NCI-H1048 (cell line): ENCODE data around the gene GPSM1.
"Not testable (repeated sequence)": the region's sequence is repeated elsewhere in the genome, so short reads cannot be mapped to it uniquely, and the experiment has no call there.

Source experiments
- DNase-seq: peaks from one replicate; lab custom pipeline; 2025; lab: John Stamatoyannopoulos, UW

Gene GPSM1

GRCh38 chr9:136345281-136346156, 18.2 kb downstream of the GPSM1 start:
- DNase-seq: no peak

GRCh38 chr9:136346157-136346481, 18.8 kb downstream of the GPSM1 start:
- DNase-seq: no peak

- DNase-seq: no peak
Observed at GRCh38 chr9:136346927-136347465, 19.7 kb downstream of the GPSM1 start.

- DNase-seq: no peak
Observed at GRCh38 chr9:136347472-136348256, 20.3 kb downstream of the GPSM1 start.

GRCh38 chr9:136348691-136349090, 21.4 kb downstream of the GPSM1 start:
- no peak for DNase-seq

GRCh38 chr9:136349546-136349945, 22.2 kb downstream of the GPSM1 start:
- no peak for DNase-seq

GRCh38 chr9:136351252-136351800, 24.0 kb downstream of the GPSM1 start:
- DNase-seq: no peak

- not testable (repeated sequence) for DNase-seq
Observed at GRCh38 chr9:136351868-136352267, 24.5 kb downstream of the GPSM1 start.

GRCh38 chr9:136352682-136353081, 25.3 kb downstream of the GPSM1 start:
- no peak for DNase-seq

- no peak for DNase-seq
Observed at GRCh38 chr9:136353088-136353487, 25.7 kb downstream of the GPSM1 start.

GRCh38 chr9:136353757-136354488, 26.6 kb downstream of the GPSM1 start:
- DNase-seq: no peak

GRCh38 chr9:136354592-136355085, 27.3 kb downstream of the GPSM1 start:
- DNase-seq: no peak

GRCh38 chr9:136355616-136356557, 28.5 kb downstream of the GPSM1 start:
- no peak for DNase-seq

GRCh38 chr9:136357202-136357725, 29.9 kb downstream of the GPSM1 start:
- DNase-seq: no peak

GRCh38 chr9:136358016-136358415, 30.7 kb downstream of the GPSM1 start:
- no peak for DNase-seq

GRCh38 chr9:136358888-136359287, 31.5 kb downstream of the GPSM1 start:
- no peak for DNase-seq

- no peak for DNase-seq
Observed at GRCh38 chr9:136359774-136360718, 32.7 kb downstream of the GPSM1 start.

GRCh38 chr9:136361047-136361753, 33.9 kb downstream of the GPSM1 start:
- no peak for DNase-seq
